Liver (tissue), 9 donors: ENCODE data around the gene PLA2R1. TPM values are rescaled to one million over a fixed set of nuclear protein-coding genes. Genes with fewer than 3 reads are reported as not detected.
"Not testable (repeated sequence)": the region's sequence is repeated elsewhere in the genome, so short reads cannot be mapped to it uniquely, and the experiment has no call there.

ENCODE experiments used
- DNase-seq: peaks from one replicate; pipeline ENCODE4 v3.0.0-alpha.2; 2017; ENCODE audit warnings: low spot score
- H3K27ac ChIP-seq, 2 donors: one replicate each; pipeline ENCODE4 v1.7.0; 2013; ENCODE audit warnings: inconsistent platforms in 2 of 2, low read length in 2 of 2, control low read depth in 1 of 2, low read depth in 1 of 2, mild to moderate bottlenecking in 1 of 2
- H3K27me3 ChIP-seq, 4 donors: one replicate each; pipeline versions ENCODE4 v1.6.1 to v1.7.0; 2013; ENCODE audit warnings: low read length in 3 of 4, inconsistent platforms in 1 of 4, mild to moderate bottlenecking in 1 of 4, moderate library complexity in 1 of 4; ENCODE audit not compliant: control insufficient read depth in 4 of 4, insufficient read depth in 4 of 4
- H3K36me3 ChIP-seq, 4 donors: one replicate each; pipeline versions ENCODE4 v1.6.1 to v1.7.0; 2013; ENCODE audit warnings: low read length in 3 of 4, mild to moderate bottlenecking in 3 of 4, low read depth in 1 of 4, moderate library complexity in 1 of 4; ENCODE audit not compliant: control insufficient read depth in 4 of 4, insufficient read depth in 3 of 4
- H3K4me1 ChIP-seq, 4 donors: one replicate each; pipeline versions ENCODE4 v1.6.1 to v1.7.0; 2013; ENCODE audit warnings: low read length in 3 of 4, mild to moderate bottlenecking in 3 of 4, moderate library complexity in 1 of 4; ENCODE audit not compliant: control insufficient read depth in 4 of 4, insufficient read depth in 4 of 4
- H3K4me3 ChIP-seq, 3 donors: one replicate each; pipeline versions ENCODE4 v1.6.1 to v1.7.0; 2013; ENCODE audit warnings: low read length in 3 of 3, control low read depth in 1 of 3, low read depth in 1 of 3, mild to moderate bottlenecking in 1 of 3
- H3K9ac ChIP-seq, 2 donors: one replicate each; pipeline ENCODE4 v1.7.0; 2013; ENCODE audit warnings: low read length in 2 of 2, mild to moderate bottlenecking in 2 of 2, moderate library complexity in 2 of 2, control low read depth in 1 of 2, low read depth in 1 of 2
- H3K9me3 ChIP-seq, 4 donors: one replicate each; pipeline versions ENCODE4 v1.6.1 to v1.7.0; 2013; ENCODE audit warnings: low read length in 3 of 4; ENCODE audit not compliant: control insufficient read depth in 4 of 4
- EGR1 ChIP-seq, 2 donors: IDR thresholded peaks; 2 replicates each; pipeline ENCODE4 v1.6.1; 2016 to 2018; ENCODE audit warnings: antibody characterized with exemption in 2 of 2, low read depth in 2 of 2
- FOXA1 ChIP-seq: IDR thresholded peaks from 2 replicates; pipeline ENCODE4 v1.6.1; 2016; ENCODE audit warnings: antibody characterized with exemption
- FOXA2 ChIP-seq: IDR thresholded peaks from 2 replicates; pipeline ENCODE4 v1.6.1; 2016; ENCODE audit warnings: antibody characterized with exemption
- GABPA ChIP-seq, 2 donors: IDR thresholded peaks in 1 of 2; conservative IDR thresholded peaks in 1 of 2; 2 replicates each; pipeline ENCODE4 v1.6.1; 2016; ENCODE audit warnings: antibody characterized with exemption in 2 of 2, mild to moderate bottlenecking in 1 of 2, moderate library complexity in 1 of 2
- HNF4A ChIP-seq, 2 donors: conservative IDR thresholded peaks; 2 replicates each; pipeline ENCODE4 v1.6.1; 2016; ENCODE audit warnings: antibody characterized with exemption in 2 of 2, mild to moderate bottlenecking in 2 of 2
- RAD21 ChIP-seq, 2 donors: IDR thresholded peaks; 2 replicates each; pipeline ENCODE4 v1.6.1; 2016; ENCODE audit warnings: antibody characterized with exemption in 2 of 2, mild to moderate bottlenecking in 2 of 2
- RXRA ChIP-seq, 2 donors: IDR thresholded peaks; 2 replicates each; pipeline ENCODE4 v1.6.1; 2017 to 2018; ENCODE audit warnings: antibody characterized with exemption in 2 of 2, mild to moderate bottlenecking in 1 of 2
- SP1 ChIP-seq: IDR thresholded peaks from 2 replicates; pipeline ENCODE4 v1.6.1; 2018; ENCODE audit warnings: antibody characterized with exemption, mild to moderate bottlenecking
- TAF1 ChIP-seq: conservative IDR thresholded peaks from 2 replicates; pipeline ENCODE4 v1.6.1; 2016; ENCODE audit warnings: antibody characterized with exemption, mild to moderate bottlenecking
- YY1 ChIP-seq: IDR thresholded peaks from 2 replicates; pipeline ENCODE4 v1.6.1; 2016; ENCODE audit warnings: antibody characterized with exemption, mild to moderate bottlenecking
- ZBTB33 ChIP-seq: IDR thresholded peaks from 2 replicates; pipeline ENCODE4 v1.6.1; 2016; ENCODE audit warnings: antibody characterized with exemption
- WGBS: extraction: QIAGEN DNeasy Blood & Tissue Kit; methylation state at CpG from one replicate; pipeline ENCODE4 v1.1.7; 2013; 5-methylcytosine and 5-hydroxymethylcytosine counted together
- polyA plus RNA-seq, 2 donors: library from polyadenylated mRNA; stranded (reverse) in 1 of 2; unstranded in 1 of 2; fragments of 200-250 nt in 1 of 2; fragments of >200 nt in 1 of 2; fragmentation: Nextera tagmentation in 1 of 2; extraction: Ambion mirVana in 1 of 2; gene quantifications; one replicate each; pipeline versions ENCODE4 v1.2.1 to v1.2.3, GENCODE V29; 2013 to 2015
- total RNA-seq, 2 donors: library from RNA; depleted of rRNA; stranded (reverse); fragments of >200 nt; gene quantifications; one replicate each; pipeline ENCODE4 v1.2.3, GENCODE V29; 2014
- donor health status: healthy.
- donor health status: healthy.
- donor health status: healthy.
- donor health status: healthy.
- donor health status: healthy.

Gene PLA2R1
- total and polyA plus RNA-seq, 4 donors, result 0.61 to 2.3 (median 0.66) TPM

- WGBS, result 84% methylated on average over 5 of the region's 5 CpGs
- Histone ChIP-seq H3K27ac (no peak overlapping the region), H3K4me3 (no peak overlapping the region), H3K27me3 (peaks cover 0 to 3% (median 0%) of the 10 kb centered on the region in 4 donors), H3K36me3 (no peaks in the 10 kb centered on the region), H3K9ac (no peak overlapping the region), H3K9me3 (no peaks in the 10 kb centered on the region), H3K4me1 (no peaks in the 10 kb centered on the region)
- no peak for DNase-seq
- no peak for TF ChIP-seq YY1
Observed at GRCh38 chr2:160043265-160043664, 19.1 kb downstream of the PLA2R1 start.

GRCh38 chr2:160042054-160042453 is 20.4 kb downstream of the PLA2R1 start:
- Histone ChIP-seq H3K27me3 (peaks cover 0 to 3% (median 0%) of the 10 kb centered on the region in 4 donors), H3K4me3 (no peak overlapping the region), H3K9me3 (no peaks in the 10 kb centered on the region), H3K27ac (no peak overlapping the region), H3K36me3 (no peaks in the 10 kb centered on the region), H3K9ac (no peak overlapping the region), H3K4me1 (no peaks in the 10 kb centered on the region)
- 87% methylated on average over 7 of the region's 7 CpGs for WGBS
- DNase-seq, result no peak
- TF ChIP-seq HNF4A (conservative IDR thresholded peaks at IDR 0.05) (no peak), SP1 (no peak), FOXA2 (no peak), EGR1 (IDR thresholded peaks at IDR 0.05; ENCODE audit: low read depth in 2 of 2) (no peak), TAF1 (no peak)

- H3K4me3 ChIP-seq, result no peak overlapping the region
- no peak overlapping the region for H3K9ac ChIP-seq
- no peaks in the 10 kb centered on the region for H3K36me3 ChIP-seq
- no peaks in the 10 kb centered on the region for H3K9me3 ChIP-seq
- no peaks in the 10 kb centered on the region for H3K4me1 ChIP-seq
- H3K27me3 ChIP-seq, result peaks cover 0 to 3% (median 1%) of the 10 kb centered on the region in 4 donors
- no peak overlapping the region for H3K27ac ChIP-seq
- TF ChIP-seq FOXA1 (no peak), ZBTB33 (no peak)
- DNase-seq, result no peak
Observed at GRCh38 chr2:160041091-160041490, 21.3 kb downstream of the PLA2R1 start.

- Histone ChIP-seq H3K4me1 (no peaks in the 10 kb centered on the region), H3K27me3 (peaks cover 0 to 3% (median 1%) of the 10 kb centered on the region in 4 donors), H3K4me3 (no peak overlapping the region), H3K36me3 (no peaks in the 10 kb centered on the region), H3K27ac (no peak overlapping the region), H3K9me3 (no peaks in the 10 kb centered on the region), H3K9ac (no peak overlapping the region)
- 62% methylated on average over 6 of the region's 6 CpGs for WGBS
- TF ChIP-seq FOXA2, result no peak
- no peak for TF ChIP-seq EGR1 (IDR thresholded peaks at IDR 0.05; ENCODE audit: low read depth in 2 of 2)
- TF ChIP-seq RXRA (IDR thresholded peaks at IDR 0.05), result no peak
- no peak for TF ChIP-seq GABPA (IDR thresholded peaks at IDR 0.05 in 1 of 2, conservative IDR thresholded peaks at IDR 0.05 in 1 of 2)
- TF ChIP-seq RAD21 (IDR thresholded peaks at IDR 0.05), result no peak
- no peak for TF ChIP-seq ZBTB33
- DNase-seq, result no peak
Observed at GRCh38 chr2:160039166-160039903, 23.1 kb downstream of the PLA2R1 start.

- not testable (repeated sequence) for H3K27ac ChIP-seq, DNase-seq, H3K4me1 ChIP-seq, H3K36me3 ChIP-seq, H3K9me3 ChIP-seq, H3K27me3 ChIP-seq, H3K9ac ChIP-seq, H3K4me3 ChIP-seq
- 95% methylated on average over 8 of the region's 8 CpGs for WGBS
Observed at GRCh38 chr2:160038662-160039061, 23.8 kb downstream of the PLA2R1 start.
